Measurements from ENCODE around the gene UQCR10.

Gene UQCR10

GRCh38 chr22:29798801-29799200, 31.6 kb downstream of the UQCR10 start:
- DNase-seq (ENCODE audit: low read depth) = no peak

DNA sequence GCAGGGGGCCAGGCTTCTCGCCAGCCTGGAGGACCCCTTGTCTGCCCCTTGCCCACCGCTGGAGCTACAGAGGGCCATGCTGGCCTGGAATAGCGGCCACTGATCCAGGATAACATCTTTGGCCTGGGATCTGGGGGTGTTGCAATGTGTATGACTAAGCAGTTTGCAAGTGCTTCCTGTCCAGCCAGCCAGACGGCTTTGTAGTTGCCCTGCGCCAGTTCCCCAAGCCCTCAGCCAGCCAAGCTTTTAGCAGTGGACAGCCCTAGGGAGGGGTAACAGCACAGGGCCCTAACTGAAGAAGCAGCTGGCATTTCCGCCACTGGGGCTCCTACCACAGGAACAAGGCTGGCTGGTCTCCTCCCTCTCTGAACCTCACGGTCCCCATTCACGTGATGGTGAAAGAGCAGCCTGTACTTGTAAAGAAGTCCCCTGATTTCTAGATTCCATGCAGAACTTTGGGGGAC, 32.1 kb downstream of the UQCR10 start:
- DNase-seq (ENCODE audit: low read depth) = no peak

DNA sequence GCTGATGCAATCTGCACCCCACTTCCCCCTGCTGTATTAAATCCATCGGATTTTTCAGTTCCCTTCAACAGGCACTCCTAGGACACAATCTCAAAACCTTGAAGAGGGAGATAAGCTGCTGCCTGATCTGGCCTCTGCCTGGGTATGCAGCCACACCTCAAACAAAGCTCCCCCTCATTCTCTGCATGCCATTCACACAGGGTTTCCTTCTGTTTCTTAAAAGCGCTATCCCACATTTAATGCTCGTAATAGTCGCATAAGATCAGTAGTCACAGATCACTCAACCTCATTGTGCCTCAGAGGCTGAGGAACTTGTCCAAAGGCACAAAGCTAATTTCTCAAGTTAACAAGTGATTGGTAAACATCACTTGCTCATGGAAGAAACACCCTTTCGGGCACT, 34.0 kb downstream of the UQCR10 start:
- no peak for DNase-seq (ENCODE audit: low read depth)

DNA sequence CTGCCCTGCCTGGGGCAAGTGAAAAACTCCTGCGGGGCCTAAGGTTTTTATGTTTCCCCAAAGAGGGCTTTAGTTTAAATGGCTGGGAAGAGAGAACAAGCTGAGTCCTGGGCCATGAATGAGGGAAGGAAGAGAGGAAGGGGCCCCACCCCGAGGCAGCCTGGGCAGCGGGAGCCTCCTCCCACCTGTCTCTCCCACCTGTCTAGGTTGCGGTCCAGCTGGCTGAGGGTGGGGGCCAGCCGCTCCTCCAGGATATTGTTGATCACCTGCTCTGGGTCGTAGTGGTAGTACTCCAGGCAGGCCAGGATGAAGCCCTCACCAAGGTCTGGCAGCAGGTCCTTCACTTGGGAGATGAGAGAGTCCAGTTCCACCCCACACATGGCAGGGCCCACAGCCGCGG, 34.6 kb downstream of the UQCR10 start:
- no peak for DNase-seq (ENCODE audit: low read depth)

- DNase-seq (ENCODE audit: low read depth) = no peak
Measured at GRCh38 chr22:29803190-29803589, 36.0 kb downstream of the UQCR10 start.

GRCh38 chr22:29804985-29805384, 37.8 kb downstream of the UQCR10 start:
- no peak for DNase-seq (ENCODE audit: low read depth)

DNA sequence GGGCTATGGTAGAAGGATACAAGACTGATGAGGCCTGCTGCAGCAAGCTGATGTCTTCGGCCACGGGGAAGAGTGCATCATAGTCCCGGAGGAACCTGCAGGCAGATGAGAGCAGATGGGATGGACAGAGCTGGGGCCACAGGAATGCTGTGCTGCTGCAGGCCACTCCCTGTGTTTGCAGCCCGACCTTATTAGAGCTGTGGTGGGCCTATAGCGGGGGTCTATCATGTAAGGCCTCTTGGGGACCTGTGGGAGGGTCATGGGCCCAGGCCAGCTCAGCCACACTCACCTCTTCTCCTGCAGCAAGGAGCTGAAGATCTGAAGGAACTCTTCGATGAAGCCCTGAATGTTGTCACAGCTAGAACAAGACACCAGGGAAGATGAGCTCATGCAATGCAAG, 39.0 kb downstream of the UQCR10 start:
- DNase-seq (ENCODE audit: low read depth) = no peak

- no peak for DNase-seq (ENCODE audit: low read depth)
Measured at GRCh38 chr22:29810216-29810615, 43.0 kb downstream of the UQCR10 start.

- DNase-seq (ENCODE audit: low read depth) = no peak
Measured at GRCh38 chr22:29811377-29811776, 44.2 kb downstream of the UQCR10 start.

DNA sequence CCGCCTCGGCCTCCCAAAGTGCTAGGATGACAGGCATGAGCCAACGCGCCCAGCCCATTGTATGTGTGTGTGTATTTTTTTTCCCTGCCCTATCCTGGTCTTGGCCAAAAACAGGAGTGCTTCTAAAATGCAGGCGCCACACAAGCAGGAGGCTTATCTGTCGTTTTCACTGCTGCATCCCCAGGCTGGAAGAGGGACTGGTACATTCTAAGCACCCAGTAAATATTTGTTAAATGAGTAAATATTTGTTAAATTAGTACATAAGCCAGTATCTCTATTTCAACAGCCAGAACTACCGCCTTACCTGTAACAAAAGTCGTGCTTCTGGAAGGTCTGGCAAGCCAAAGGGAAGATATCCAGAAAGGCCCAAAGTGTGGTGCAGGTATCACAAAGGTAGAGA, 46.0 kb downstream of the UQCR10 start:
- no peak for DNase-seq (ENCODE audit: low read depth)

DNA sequence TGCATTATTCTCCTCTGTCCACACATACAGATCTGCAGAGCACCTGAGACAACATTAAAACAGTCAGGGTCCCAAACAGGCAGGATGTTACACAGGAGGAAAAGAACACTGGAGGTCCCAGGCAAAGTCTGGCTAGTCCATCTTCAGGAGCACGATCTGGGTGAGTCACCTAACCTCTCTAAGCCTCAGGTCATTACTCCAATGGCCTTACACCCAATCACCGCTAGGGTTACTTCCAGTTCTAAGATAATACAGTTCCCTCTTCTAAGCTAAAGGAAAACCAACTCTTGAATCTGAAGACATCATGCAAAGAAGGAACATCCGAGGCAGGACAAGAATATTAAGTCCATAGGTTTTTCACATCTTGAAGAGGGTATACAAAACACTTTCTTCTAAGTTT, 46.4 kb downstream of the UQCR10 start:
- DNase-seq (ENCODE audit: low read depth) = no peak

- DNase-seq (ENCODE audit: low read depth) = no peak
Measured at GRCh38 chr22:29814003-29814402, 46.8 kb downstream of the UQCR10 start.

GRCh38 chr22:29815580-29815979, 48.4 kb downstream of the UQCR10 start:
- no peak for DNase-seq (ENCODE audit: low read depth)

DNA sequence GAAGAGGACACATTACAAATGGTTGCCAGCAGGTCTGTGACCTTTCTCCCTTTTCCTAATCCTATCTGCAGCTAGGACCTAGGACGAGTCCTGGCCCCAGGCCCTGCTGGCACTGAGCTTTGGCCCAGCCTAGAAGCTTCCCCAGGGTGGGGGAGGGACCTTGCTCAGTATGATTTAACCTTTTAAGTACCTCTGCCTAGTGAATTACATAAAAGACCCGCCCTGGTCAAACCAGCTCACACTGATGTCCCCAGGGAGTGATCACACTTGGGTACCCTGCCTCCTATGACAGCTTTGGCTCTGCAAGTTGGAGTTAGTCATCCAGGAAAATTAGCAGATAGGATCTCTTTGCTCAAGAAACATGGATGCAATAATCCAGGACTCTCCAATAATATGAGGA, 49.0 kb downstream of the UQCR10 start:
- no peak for DNase-seq (ENCODE audit: low read depth)

GRCh38 chr22:29816539-29816938, 49.4 kb downstream of the UQCR10 start:
- DNase-seq (ENCODE audit: low read depth) = no peak

- DNase-seq (ENCODE audit: low read depth) = no peak
Measured at GRCh38 chr22:29816980-29817379, 49.8 kb downstream of the UQCR10 start.

- no peak for DNase-seq (ENCODE audit: low read depth)
Measured at GRCh38 chr22:29817724-29818123, 50.6 kb downstream of the UQCR10 start.

DNA sequence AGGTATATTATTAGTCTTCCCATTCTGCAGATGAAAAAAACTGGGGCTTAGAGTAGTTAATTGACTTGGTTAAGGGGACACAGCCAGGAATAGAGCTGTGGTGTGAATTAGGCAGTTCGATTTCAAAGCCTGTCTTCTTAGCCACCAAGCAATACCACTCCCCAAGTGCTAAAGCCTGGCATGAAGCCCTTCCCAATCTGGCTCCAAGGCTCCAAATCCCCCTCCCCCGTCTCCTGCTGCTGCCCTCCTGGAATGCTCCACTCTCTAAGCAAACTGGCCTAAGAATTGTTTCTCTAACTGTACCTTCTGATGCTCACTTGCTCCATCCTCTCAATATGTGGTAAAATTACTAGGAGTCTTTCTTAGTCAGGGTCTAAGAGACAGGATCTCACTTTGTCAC, 52.3 kb downstream of the UQCR10 start:
- DNase-seq (ENCODE audit: low read depth) = no peak
